OCI-LY3 (cell line): ENCODE results near the gene ICE1.

Source experiments
- H2AFZ ChIP-seq: fragments of 200-600, 300-600 bp; shearing (Covaris generic); 2 replicates; pipeline ENCODE4 v1.6.0; 2014; ENCODE audit warnings: antibody characterized with exemption, low read depth, low read length
- H3K27ac ChIP-seq: fragments of 200-600, 300-600 bp; sonication (generic); 2 replicates; pipeline ENCODE4 v1.5.1; 2014; ENCODE audit warnings: mild to moderate bottlenecking, low read length, moderate library complexity, mixed read lengths
- H3K27me3 ChIP-seq: fragments of 200-600, 300-600 bp; sonication (generic); 2 replicates; pipeline ENCODE4 v1.6.1; 2014; ENCODE audit warnings: low read depth, low read length, mixed read lengths
- H3K36me3 ChIP-seq: fragments of 200-600, 300-600 bp; sonication (generic); replicated peaks from 2 replicates; pipeline ENCODE3; 2014; ENCODE audit warnings: low read depth, low read length, mixed read lengths
- H3K4me1 ChIP-seq: fragments of 300-600, 200-600 bp; sonication (generic); 2 replicates; pipeline ENCODE4 v1.6.1; 2014; ENCODE audit warnings: low read length, mixed read lengths
- H3K4me2 ChIP-seq: fragments of 200-600, 300-600 bp; sonication (generic); 2 replicates; pipeline ENCODE4 v1.6.1; 2014; ENCODE audit warnings: low read length, mixed read lengths
- H3K4me3 ChIP-seq: fragments of 300-600, 200-600 bp; sonication (generic); 2 replicates; pipeline ENCODE4 v1.5.1; 2014; ENCODE audit warnings: antibody characterized with exemption, mild to moderate bottlenecking, low read length, moderate library complexity
- H3K79me2 ChIP-seq: fragments of 300-600, 200-600 bp; shearing (Covaris generic); 2 replicates; pipeline ENCODE4 v1.6.1; 2014; ENCODE audit warnings: mild to moderate bottlenecking, low read length, mixed read lengths
- H3K9ac ChIP-seq: fragments of 300-600, 200-600 bp; shearing (Covaris generic); 2 replicates; pipeline ENCODE4 v1.6.0; 2014; ENCODE audit warnings: mild to moderate bottlenecking, low read length, moderate library complexity
- H3K9me3 ChIP-seq: fragments of 200-600, 300-600 bp; shearing (Covaris generic); 2 replicates; pipeline ENCODE4 v1.6.1; 2014; ENCODE audit warnings: low read length, mixed read lengths; ENCODE audit not compliant: insufficient read depth
- H4K20me1 ChIP-seq: fragments of 200-600, 300-600 bp; sonication (generic); 2 replicates; pipeline ENCODE4 v1.6.1; 2016; ENCODE audit warnings: low read length, mixed read lengths; ENCODE audit not compliant: insufficient read depth
- CTCF ChIP-seq: fragments of 200-600, 300-600 bp; sonication (generic); IDR thresholded peaks from 2 replicates; pipeline ENCODE4 v1.5.1; 2014; ENCODE audit warnings: antibody characterized with exemption, low read length, low read depth
- EZH2phosphoT487 ChIP-seq: fragments of 200-600 bp; shearing (Covaris generic); IDR thresholded peaks from 2 replicates; pipeline ENCODE4 v1.6.1; 2018; ENCODE audit warnings: antibody characterized with exemption, mixed run types, low read depth

Gene ICE1

GRCh38 chr5:5374009-5374715 lies 48.3 kb upstream of the ICE1 start:
- no peaks in the 10 kb centered on the region for H4K20me1 ChIP-seq
- H3K27me3 ChIP-seq: no peaks in the 10 kb centered on the region
- TF ChIP-seq CTCF (no peak), EZH2phosphoT487 (no peak)
- H3K27ac ChIP-seq: no peak overlapping the region
- H2AFZ ChIP-seq: no peak overlapping the region
- H3K36me3 ChIP-seq: no peaks in the 10 kb centered on the region
- H3K79me2 ChIP-seq: no peaks in the 10 kb centered on the region
- no peaks in the 10 kb centered on the region for H3K4me1 ChIP-seq
- no peaks in the 10 kb centered on the region for H3K9me3 ChIP-seq
- H3K4me3 ChIP-seq: no peak overlapping the region
- H3K9ac ChIP-seq: no peak overlapping the region
- no peak overlapping the region for H3K4me2 ChIP-seq

GRCh38 chr5:5377780-5378179 lies 44.7 kb upstream of the ICE1 start:
- H3K27me3 ChIP-seq: no peaks in the 10 kb centered on the region
- H3K27ac ChIP-seq: no peak overlapping the region
- no peak overlapping the region for H3K4me2 ChIP-seq
- no peak overlapping the region for H3K9ac ChIP-seq
- no peaks in the 10 kb centered on the region for H3K79me2 ChIP-seq
- no peaks in the 10 kb centered on the region for H3K9me3 ChIP-seq
- H4K20me1 ChIP-seq: no peaks in the 10 kb centered on the region
- H3K36me3 ChIP-seq: no peaks in the 10 kb centered on the region
- no peak overlapping the region for H3K4me3 ChIP-seq
- no peaks in the 10 kb centered on the region for H3K4me1 ChIP-seq
- TF ChIP-seq CTCF: no peak
- no peak for TF ChIP-seq EZH2phosphoT487
- H2AFZ ChIP-seq: no peak overlapping the region

- no peak overlapping the region for H3K27ac ChIP-seq
- H3K4me1 ChIP-seq: no peaks in the 10 kb centered on the region
- H3K9me3 ChIP-seq: no peaks in the 10 kb centered on the region
- H3K4me2 ChIP-seq: no peak overlapping the region
- no peaks in the 10 kb centered on the region for H3K36me3 ChIP-seq
- no peak overlapping the region for H3K9ac ChIP-seq
- H2AFZ ChIP-seq: no peak overlapping the region
- no peak for TF ChIP-seq CTCF
- TF ChIP-seq EZH2phosphoT487: no peak
- no peaks in the 10 kb centered on the region for H3K79me2 ChIP-seq
- no peaks in the 10 kb centered on the region for H4K20me1 ChIP-seq
- H3K27me3 ChIP-seq: no peaks in the 10 kb centered on the region
- no peak overlapping the region for H3K4me3 ChIP-seq
These were observed 43.9 kb upstream of the ICE1 start for GRCh38 chr5:5378531-5378930.

- TF ChIP-seq EZH2phosphoT487: no peak
- TF ChIP-seq CTCF: no peak
- no peaks in the 10 kb centered on the region for H3K27me3 ChIP-seq
- no peaks in the 10 kb centered on the region for H4K20me1 ChIP-seq
- no peak overlapping the region for H3K9ac ChIP-seq
- no peak overlapping the region for H3K4me2 ChIP-seq
- no peaks in the 10 kb centered on the region for H3K9me3 ChIP-seq
- H2AFZ ChIP-seq: no peak overlapping the region
- H3K4me3 ChIP-seq: no peak overlapping the region
- no peaks in the 10 kb centered on the region for H3K36me3 ChIP-seq
- no peak overlapping the region for H3K27ac ChIP-seq
- no peaks in the 10 kb centered on the region for H3K4me1 ChIP-seq
- H3K79me2 ChIP-seq: no peaks in the 10 kb centered on the region
These were observed 42.2 kb upstream of the ICE1 start for GRCh38 chr5:5380298-5380697.
